SK-N-MC (cell line): ENCODE measurements around the gene ITGB2.

Experiments used
- EZH2 ChIP-seq: fragments of 200-600 bp; sonication (generic); IDR thresholded peaks from one replicate; pipeline ENCODE4 v1.6.1; 2017; ENCODE audit warnings: antibody characterized with exemption
- FOXP2 ChIP-seq: optimal IDR thresholded peaks from 2 replicates; pipeline ENCODE3; 2011; ENCODE audit warnings: mild to moderate bottlenecking, moderate library complexity; ENCODE audit not compliant: insufficient read depth; ENCODE audit errors: extremely low read length, control extremely low read depth
- POLR2AphosphoS5 ChIP-seq: IDR thresholded peaks from 2 replicates; pipeline ENCODE4 v1.6.1; 2012; ENCODE audit warnings: mild to moderate bottlenecking, low read depth, low read length, borderline replicate concordance

DNA sequence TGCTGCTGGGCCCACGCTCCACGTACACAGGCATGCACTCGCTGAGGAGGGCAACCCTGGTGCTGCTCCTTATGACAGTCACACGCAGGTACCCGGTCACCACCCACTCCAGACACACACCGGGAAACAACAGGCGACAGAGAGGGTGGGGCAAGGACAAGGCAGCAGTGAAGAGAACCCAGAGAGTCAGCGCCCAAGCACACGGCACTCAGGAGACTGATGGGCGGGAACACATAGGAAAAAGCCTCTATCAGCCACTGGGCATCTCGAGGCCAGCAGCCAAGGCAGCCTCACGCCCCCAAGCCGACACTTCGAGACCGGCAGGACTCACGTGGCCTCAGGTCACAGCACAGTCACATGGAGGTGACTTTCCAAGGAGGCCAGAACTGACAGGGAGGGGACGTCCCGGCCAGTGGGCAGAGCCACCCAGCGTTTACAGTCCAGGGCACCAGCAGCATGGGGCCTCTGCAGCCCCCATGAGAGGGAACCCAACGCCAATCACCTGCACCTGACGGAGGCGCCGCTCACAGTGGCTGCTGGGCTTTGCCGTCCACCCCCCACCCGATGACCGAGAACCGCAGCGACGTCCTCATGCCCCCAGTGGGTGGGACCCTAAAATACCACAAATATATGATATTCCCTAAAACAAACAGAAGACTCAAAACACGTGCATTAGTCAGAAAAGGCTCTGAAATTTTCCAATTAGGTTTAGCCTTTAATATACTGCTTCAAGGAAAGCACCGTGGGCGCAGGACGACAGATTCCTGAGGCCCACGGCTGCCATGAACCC, 66.9 kb downstream of the ITGB2 start:
- TF ChIP-seq POLR2AphosphoS5 (no peak), EZH2 (no peak), FOXP2 (no peak)
